Brain microvascular endothelial cell (primary cell): ENCODE results near the gene PIEZO2.

Source experiments
- DNase-seq: peaks from one replicate; pipeline ENCODE4 v3.0.0-alpha.2; 2020
- H3K27ac ChIP-seq: fragments of 250-450 bp; sonication (Bioruptor Pico); 2 replicates; pipeline ENCODE4 v1.5.1; 2020; ENCODE audit warnings: mild to moderate bottlenecking, moderate library complexity
- H3K27me3 ChIP-seq: fragments of 250-450 bp; sonication (Bioruptor Pico); replicated peaks from 2 replicates; pipeline ENCODE4 v1.5.1; 2020; ENCODE audit warnings: mild to moderate bottlenecking
- H3K36me3 ChIP-seq: fragments of 250-450 bp; sonication (Bioruptor Pico); replicated peaks from 2 replicates; pipeline ENCODE4 v1.5.1; 2020; ENCODE audit warnings: mild to moderate bottlenecking
- H3K4me3 ChIP-seq: 2 replicates; pipeline ENCODE4 v1.5.1; 2011; ENCODE audit warnings: low read depth, mild to moderate bottlenecking, control low read depth, low read length, moderate library complexity
- in situ Hi-C: cut with HindIII; loops from 2 replicates; pipeline ENCODE4 v1.10.0; 2017; ENCODE audit warnings: low sequenced_read_pairs, low pct_ligation_motif_present
- TF ChIP-seq, protein P1 (sequence below): IDR thresholded peaks from 2 replicates; pipeline ENCODE4 v1.5.1; 2011; ENCODE audit warnings: low read depth, mild to moderate bottlenecking, moderate library complexity, low read length, control low read depth, inconsistent platforms; ENCODE audit errors: missing control alignments

PIEZO2 gene

DNA sequence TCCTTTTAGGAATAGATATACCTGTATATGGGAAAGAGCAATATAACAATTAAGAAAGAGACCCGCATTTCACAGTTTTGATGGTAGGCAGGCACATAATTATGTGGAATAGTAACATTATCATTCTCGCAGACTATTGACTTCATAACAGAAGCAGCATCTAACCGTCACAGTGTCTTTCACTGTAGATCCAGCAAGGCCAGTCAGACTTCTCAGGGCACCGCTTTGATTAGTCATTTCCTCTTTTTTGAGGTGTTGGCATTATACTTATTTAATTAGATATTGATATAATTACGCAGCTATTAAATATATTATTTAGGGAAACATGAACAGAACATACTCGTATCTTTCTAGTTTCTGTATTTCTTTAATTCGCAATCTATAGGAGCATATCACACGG lies 447.2 kb downstream of the PIEZO2 start:
- in situ Hi-C loops, result no loop called here
- no peak for DNase-seq
- TF ChIP-seq, protein P1, sequence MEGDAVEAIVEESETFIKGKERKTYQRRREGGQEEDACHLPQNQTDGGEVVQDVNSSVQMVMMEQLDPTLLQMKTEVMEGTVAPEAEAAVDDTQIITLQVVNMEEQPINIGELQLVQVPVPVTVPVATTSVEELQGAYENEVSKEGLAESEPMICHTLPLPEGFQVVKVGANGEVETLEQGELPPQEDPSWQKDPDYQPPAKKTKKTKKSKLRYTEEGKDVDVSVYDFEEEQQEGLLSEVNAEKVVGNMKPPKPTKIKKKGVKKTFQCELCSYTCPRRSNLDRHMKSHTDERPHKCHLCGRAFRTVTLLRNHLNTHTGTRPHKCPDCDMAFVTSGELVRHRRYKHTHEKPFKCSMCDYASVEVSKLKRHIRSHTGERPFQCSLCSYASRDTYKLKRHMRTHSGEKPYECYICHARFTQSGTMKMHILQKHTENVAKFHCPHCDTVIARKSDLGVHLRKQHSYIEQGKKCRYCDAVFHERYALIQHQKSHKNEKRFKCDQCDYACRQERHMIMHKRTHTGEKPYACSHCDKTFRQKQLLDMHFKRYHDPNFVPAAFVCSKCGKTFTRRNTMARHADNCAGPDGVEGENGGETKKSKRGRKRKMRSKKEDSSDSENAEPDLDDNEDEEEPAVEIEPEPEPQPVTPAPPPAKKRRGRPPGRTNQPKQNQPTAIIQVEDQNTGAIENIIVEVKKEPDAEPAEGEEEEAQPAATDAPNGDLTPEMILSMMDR, result no peak
- Histone ChIP-seq H3K27ac (no peak overlapping the region), H3K4me3 (no peak overlapping the region), H3K27me3 (no peaks in the 10 kb centered on the region), H3K36me3 (no peaks in the 10 kb centered on the region)

DNA sequence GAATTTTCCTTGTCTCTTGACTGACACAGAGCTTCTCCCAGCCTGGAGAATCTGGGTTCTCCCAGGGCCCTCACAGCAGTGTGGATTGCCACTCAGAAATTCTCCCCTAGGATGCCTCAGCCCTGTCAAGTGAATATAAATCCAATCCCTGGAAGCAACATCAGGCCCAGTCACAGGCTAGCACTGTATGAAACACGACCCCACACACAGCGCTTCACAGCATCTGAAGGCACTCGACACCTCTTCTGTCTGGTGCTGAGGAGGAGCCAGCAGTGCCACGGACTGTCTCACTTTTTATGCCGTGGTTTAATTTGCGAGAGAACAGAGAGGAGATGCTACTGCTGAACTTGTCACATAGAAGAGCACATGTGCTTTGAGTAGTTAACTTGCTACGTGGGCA lies 459.0 kb downstream of the PIEZO2 start:
- Histone ChIP-seq H3K4me3 (no peak overlapping the region), H3K27me3 (no peaks in the 10 kb centered on the region), H3K36me3 (no peaks in the 10 kb centered on the region), H3K27ac (no peak overlapping the region)
- DNase-seq, result no peak
- in situ Hi-C loops, result no loop called here
- TF ChIP-seq, protein P1, result no peak

DNA sequence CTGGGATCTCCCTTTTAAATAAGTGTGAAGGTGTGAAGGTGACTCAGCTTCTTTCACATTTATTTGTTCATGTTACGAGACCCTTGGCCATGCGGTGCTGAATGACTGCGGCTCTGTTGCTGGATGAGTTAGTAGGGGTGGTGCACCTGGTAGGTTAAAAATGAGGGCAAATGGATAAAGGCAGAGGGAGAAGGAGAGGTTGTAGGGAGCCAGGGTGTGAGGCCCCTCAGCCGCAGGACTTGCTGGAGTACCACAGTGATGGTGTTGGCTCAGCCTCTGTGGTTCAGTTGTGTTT lies 459.4 kb downstream of the PIEZO2 start:
- no peaks in the 10 kb centered on the region for H3K27me3 ChIP-seq
- no peak overlapping the region for H3K27ac ChIP-seq
- in situ Hi-C loops, result no loop called here
- no peaks in the 10 kb centered on the region for H3K36me3 ChIP-seq
- DNase-seq, result no peak
- TF ChIP-seq, protein P1, result no peak
- H3K4me3 ChIP-seq, result no peak overlapping the region

DNA sequence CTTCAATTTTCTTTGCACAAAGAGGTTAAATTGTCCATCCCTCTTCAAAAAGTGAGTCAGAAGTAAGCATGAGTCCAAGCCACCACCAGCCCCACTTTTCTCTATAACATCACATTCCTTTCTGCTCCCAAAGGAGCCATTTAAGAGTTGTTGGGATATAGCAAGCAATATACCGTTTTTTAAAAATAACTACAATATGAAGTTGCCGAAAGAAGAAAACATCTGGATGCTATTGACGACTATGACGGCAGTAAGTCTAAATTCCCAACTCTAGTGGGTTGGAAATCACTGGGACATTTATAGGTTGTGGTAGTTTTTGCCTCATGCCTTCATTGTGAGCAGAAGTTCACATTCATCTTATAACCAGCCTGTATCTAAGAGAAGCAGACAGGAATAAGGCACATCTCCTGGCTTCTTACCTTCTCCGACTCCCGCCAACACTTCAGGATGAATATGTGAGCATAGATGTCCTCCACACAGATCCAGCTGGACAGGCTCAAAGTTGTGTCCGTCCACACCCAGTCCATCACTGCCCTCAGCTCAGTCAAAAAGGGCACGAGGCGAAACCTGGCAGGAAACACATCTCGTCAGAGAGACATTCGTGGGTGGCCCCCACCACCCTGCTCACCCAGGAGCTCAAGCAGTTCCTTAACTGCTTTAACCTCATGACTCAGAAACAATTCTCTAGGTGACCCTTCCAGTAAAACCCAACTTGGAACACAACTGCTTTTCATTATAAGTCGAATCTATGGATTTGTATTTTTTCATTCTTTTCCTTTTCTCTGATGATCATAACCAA lies 459.9 kb downstream of the PIEZO2 start:
- in situ Hi-C loops, result no loop called here
- TF ChIP-seq, protein P1, result no peak
- Histone ChIP-seq H3K27ac (no peak overlapping the region), H3K36me3 (no peaks in the 10 kb centered on the region), H3K27me3 (no peaks in the 10 kb centered on the region), H3K4me3 (no peak overlapping the region)
- no peak for DNase-seq

DNA sequence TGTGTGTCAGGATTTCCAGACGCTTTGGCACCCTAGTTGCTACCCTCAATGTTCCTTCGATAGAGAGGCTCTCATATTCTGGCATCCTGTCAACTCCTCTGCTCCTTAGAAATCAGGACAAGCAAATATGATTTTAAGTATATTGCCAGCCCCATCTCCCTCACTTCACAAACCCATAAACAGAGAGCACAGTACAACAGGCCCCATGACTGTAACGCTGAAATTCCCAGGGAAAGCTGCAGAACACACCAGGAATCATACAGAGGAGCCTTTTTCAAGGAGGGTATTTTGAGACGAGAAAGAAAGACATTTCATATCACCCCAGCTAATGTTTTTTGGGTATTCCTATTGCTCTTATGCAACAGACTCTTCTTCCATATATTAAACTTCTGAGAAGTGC lies 460.6 kb downstream of the PIEZO2 start:
- H3K27me3 ChIP-seq, result no peaks in the 10 kb centered on the region
- TF ChIP-seq, protein P1, result no peak
- H3K36me3 ChIP-seq, result no peaks in the 10 kb centered on the region
- DNase-seq, result no peak
- H3K4me3 ChIP-seq, result no peak overlapping the region
- in situ Hi-C loops, result no loop called here
- H3K27ac ChIP-seq, result no peak overlapping the region
